Mucosa of descending colon (tissue), 3 donors: ENCODE measurements around the gene FHL3. TPM values are rescaled to one million over a fixed set of nuclear protein-coding genes. Genes with fewer than 3 reads are reported as not detected.

Source experiments
- ATAC-seq: fragments of 200-7000 bp; cut with Tn5 transposase; one replicate; pipeline ENCODE4 v1.9.1; 2020; ENCODE audit warnings: mild to moderate bottlenecking, moderate library complexity
- DNase-seq, 3 donors: peaks; one replicate each; pipeline ENCODE4 v3.0.0-alpha.2; 2020
- H3K36me3 ChIP-seq: fragments of 200-600 bp; one replicate; pipeline ENCODE4 v1.8.0; 2021; ENCODE audit warnings: low read depth, mild to moderate bottlenecking
- H3K4me1 ChIP-seq: fragments of 200-600 bp; one replicate; pipeline ENCODE4 v1.8.0; 2021; ENCODE audit warnings: low read depth, mild to moderate bottlenecking
- H3K4me3 ChIP-seq: fragments of 200-600 bp; one replicate; pipeline ENCODE4 v1.8.0; 2021; ENCODE audit warnings: mild to moderate bottlenecking
- H3K9me3 ChIP-seq: fragments of 200-600 bp; one replicate; pipeline ENCODE4 v1.8.0; 2021; ENCODE audit warnings: mild to moderate bottlenecking
- CTCF ChIP-seq: fragments of 200-600 bp; IDR thresholded peaks from one replicate; pipeline ENCODE4 v1.8.0; 2022; ENCODE audit warnings: antibody characterized with exemption, mild to moderate bottlenecking
- intact Hi-C, 2 donors: fragments of 100-400 bp; cut with DNase I in 1 of 2; cut with micrococcal nuclease in 1 of 2; formaldehyde crosslinking; loops; one replicate each; pipeline versions ENCODE4 v1.11.0 to v1.11.1; 2022; cut with DNase I, micrococcal nuclease
- total RNA-seq, 3 donors: library from RNA; stranded (reverse); fragmentation: NEBNext Ultra II Directional in 2 of 3; extraction: Animal tissue kit (Norgen Biotek cat#: 25700) in 2 of 3; gene quantifications; one replicate each; pipeline versions ENCODE4 v1.2.1 to v1.2.4, GENCODE V29; 2021 to 2023
- donor health status: DM: no; HTN: no; CAD: no; lungs with moderate emphysema.
- donor health status: DM: no; HTN: no; CAD: no.
- donor health status: DM: no; HTN: yes; CAD: no.

FHL3 gene
- total RNA-seq, 3 donors from 2014 or later = 2.0 to 34.1 (median 8.7) TPM

DNA sequence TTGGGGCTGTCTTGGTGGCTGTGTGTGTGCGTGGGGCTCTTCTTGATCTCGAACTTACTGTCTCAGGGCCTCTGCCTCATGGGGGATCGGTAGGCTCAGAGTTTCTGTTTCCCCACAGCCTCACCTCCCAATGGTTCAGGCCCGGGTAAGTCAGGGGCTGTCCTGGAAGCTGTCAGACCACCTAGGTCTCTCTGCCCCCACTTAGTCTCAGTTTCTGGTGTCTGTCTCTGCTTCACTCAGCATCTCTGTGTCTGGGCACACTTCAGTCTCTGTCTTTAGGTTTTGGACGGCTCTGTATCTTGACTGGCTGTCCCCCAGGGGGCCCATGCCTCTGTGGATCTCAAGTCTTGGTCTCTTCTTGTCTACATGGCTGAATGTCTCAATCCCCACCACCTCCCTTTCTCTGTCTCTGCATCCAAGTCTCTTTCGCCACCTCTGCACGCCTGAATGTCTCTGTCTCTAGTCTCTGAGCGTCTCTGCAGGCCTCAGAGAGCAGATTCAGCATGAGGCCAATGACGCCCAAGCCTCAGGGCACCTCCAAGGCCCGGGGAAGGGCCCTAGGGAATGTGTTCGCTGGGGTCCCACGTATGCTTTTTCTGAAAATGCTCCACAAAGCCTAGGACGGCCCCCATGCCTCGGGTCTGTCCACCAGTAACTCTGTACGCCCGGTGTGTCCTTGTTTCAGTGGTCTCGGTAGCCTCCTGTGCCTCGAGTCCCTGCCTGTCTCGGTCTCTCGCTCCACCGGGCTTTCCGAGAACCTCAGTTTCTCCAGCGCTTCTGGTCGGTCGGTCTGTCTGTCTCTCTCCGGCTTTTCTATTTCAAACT, 818 bp downstream of the FHL3 start:
- DNase-seq (no peak), ATAC-seq (no peak)
- TF ChIP-seq CTCF = no peak
- no peaks in the 10 kb centered on the region for H3K9me3 ChIP-seq
- H3K4me1 ChIP-seq = peaks cover 7% of the 10 kb centered on the region
- intact Hi-C loops = no loop called here
- H3K4me3 ChIP-seq = peak overlapping the region; percentile 22
- H3K36me3 ChIP-seq = no peaks in the 10 kb centered on the region

GRCh38 chr1:38003261-38004250, 1.8 kb downstream of the FHL3 start:
- no peaks in the 10 kb centered on the region for H3K36me3 ChIP-seq
- H3K9me3 ChIP-seq = no peaks in the 10 kb centered on the region
- H3K4me1 ChIP-seq = peaks cover 12% of the 10 kb centered on the region
- DNase-seq (no peak), ATAC-seq (no peak)
- intact Hi-C loops = no loop called here
- no peak for TF ChIP-seq CTCF
- no peak overlapping the region for H3K4me3 ChIP-seq

DNA sequence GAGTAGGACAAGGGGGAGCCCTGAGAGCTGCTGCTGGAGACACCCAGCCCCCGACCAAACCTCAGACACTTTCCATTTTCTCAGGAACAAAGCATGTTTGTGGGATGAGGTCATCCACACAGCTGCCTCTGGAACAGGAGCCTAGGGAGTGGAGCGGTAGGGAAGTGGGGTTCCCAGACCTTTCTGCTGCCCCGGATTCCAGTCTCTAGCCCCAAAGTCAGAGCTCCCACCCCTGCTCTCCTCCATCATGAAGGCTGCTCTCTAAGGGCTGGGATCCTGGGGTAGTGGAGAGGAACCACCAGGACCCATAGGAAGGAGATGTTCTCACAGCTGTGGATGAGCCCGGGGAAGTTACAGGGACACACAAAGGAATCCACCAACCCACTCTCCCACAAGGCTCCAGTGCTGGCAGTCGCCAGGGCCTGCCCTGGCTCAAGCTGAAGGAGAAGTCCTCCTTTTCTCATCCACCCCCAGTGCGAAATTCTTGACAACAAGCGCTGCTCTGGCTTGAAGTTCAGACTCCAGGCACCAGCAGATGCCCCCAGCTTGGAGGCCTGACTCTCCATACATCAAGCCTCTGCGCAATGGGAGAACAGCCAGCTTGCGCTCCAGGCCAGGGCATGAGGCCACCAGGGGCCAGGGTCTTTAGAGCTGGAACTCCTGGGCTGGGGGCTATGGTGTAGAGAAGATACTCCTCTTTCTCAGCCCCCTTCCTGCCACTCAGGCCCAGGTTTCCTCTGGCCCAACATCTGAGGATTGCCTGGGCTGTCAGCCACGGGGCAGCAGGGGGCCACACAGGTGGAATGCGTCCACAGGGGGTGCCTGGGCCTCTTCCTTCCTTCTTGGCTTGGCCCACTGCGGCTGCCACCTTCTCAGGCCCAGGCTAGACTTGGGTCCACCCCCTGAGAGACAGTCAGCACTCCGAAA, 4.5 kb downstream of the FHL3 start:
- ATAC-seq (no peak), DNase-seq (peak in 1 of 3 donors; percentile 51)
- Histone ChIP-seq H3K9me3 (no peaks in the 10 kb centered on the region), H3K36me3 (no peaks in the 10 kb centered on the region), H3K4me3 (no peak overlapping the region), H3K4me1 (peaks cover 13% of the 10 kb centered on the region)
- intact Hi-C loops = no loop called here
- TF ChIP-seq CTCF = no peak

DNA sequence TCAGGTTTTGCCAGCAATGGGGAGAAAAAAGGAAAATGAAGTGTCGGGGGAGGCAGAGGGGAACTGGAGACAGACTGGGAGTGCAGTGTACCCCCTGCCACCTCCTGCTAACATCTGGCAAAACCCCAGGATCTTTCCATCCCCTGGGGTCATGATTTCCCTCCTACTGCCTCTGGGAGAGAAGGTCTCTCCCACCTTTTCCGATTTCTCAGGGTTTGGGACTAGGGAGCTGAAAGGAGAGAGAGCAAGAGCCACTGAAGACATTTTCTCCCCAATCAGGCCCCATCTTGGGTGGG, 5.1 kb downstream of the FHL3 start:
- ATAC-seq = no peak
- no peaks in the 10 kb centered on the region for H3K36me3 ChIP-seq
- no peak for DNase-seq
- H3K9me3 ChIP-seq = no peaks in the 10 kb centered on the region
- no peak overlapping the region for H3K4me3 ChIP-seq
- H3K4me1 ChIP-seq = peaks cover 19% of the 10 kb centered on the region
- TF ChIP-seq CTCF = no peak
- intact Hi-C loops = no loop called here
